ENCODE measurements around the gene TFF1.

Gene TFF1

DNA sequence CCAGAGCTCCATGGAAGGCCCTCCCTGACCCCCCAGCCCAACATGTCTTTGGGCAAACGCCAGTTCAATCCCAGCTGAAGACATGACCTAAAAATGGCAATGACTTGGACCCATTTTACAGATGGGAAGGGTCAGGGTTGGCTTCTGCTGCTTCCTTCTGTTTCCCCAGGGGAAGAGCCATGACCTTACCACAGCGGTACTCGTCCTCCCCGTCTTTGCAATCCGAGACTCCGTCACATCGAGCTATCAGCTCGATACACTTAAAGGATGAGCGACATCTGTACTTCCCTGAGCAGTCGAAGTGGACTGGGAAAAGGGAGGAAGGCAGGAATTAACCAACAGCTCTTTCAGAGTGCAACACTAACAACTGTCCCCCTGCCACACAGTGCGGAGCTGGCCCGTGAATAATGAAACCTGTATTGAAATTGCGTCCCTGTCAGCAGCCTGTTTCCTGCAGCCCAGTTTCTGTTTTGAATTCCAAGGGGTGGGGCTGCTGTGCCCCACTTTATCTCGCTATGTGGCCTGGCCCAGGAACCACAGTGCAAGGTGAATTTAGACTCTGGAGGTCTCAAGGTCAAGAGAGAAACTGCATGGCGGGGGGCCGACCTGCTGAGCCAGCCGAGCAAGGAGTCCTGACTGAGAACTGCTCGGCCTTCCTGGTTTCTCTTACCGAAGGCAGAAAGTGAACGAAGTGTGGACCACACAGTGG lies 22.6 kb upstream of the TFF1 start:
- DNase-seq (ENCODE audit: low read depth), result no peak
- TF ChIP-seq, protein P1, sequence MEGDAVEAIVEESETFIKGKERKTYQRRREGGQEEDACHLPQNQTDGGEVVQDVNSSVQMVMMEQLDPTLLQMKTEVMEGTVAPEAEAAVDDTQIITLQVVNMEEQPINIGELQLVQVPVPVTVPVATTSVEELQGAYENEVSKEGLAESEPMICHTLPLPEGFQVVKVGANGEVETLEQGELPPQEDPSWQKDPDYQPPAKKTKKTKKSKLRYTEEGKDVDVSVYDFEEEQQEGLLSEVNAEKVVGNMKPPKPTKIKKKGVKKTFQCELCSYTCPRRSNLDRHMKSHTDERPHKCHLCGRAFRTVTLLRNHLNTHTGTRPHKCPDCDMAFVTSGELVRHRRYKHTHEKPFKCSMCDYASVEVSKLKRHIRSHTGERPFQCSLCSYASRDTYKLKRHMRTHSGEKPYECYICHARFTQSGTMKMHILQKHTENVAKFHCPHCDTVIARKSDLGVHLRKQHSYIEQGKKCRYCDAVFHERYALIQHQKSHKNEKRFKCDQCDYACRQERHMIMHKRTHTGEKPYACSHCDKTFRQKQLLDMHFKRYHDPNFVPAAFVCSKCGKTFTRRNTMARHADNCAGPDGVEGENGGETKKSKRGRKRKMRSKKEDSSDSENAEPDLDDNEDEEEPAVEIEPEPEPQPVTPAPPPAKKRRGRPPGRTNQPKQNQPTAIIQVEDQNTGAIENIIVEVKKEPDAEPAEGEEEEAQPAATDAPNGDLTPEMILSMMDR (IDR thresholded peaks at IDR 0.05; ENCODE audit: low read depth, low read length, missing control alignments), result no peak
- no peak overlapping the region for H3K4me3 ChIP-seq (ENCODE audit: low read depth, low read length)

DNA sequence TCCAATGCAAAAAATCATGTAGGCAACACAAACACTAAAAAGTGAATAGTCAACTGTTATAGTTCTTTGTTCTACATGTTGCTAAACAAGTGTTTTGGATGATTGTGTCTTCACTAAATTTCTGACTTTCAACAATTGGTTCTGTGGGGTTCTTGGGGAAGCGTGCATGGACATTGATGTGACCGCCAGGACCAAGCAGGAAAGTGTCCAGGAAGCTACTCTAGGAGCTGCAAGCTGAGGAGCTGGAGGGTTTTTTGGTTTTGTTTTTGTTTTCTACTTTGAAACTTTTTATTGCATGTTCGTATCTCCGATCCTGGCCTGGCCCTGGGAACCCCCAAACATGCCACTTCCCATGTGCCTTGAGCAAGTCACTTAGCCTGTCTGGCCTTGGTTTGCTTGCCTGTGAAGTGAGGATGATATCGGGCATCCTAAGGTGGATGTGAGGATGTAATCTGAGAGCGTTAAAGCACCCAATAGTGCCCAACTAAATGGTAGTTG lies 21.6 kb upstream of the TFF1 start:
- H3K4me3 ChIP-seq (ENCODE audit: low read depth, low read length), result no peak overlapping the region
- DNase-seq (ENCODE audit: low read depth), result no peak
- TF ChIP-seq, protein P1 (IDR thresholded peaks at IDR 0.05; ENCODE audit: low read depth, low read length, missing control alignments), result no peak

DNA sequence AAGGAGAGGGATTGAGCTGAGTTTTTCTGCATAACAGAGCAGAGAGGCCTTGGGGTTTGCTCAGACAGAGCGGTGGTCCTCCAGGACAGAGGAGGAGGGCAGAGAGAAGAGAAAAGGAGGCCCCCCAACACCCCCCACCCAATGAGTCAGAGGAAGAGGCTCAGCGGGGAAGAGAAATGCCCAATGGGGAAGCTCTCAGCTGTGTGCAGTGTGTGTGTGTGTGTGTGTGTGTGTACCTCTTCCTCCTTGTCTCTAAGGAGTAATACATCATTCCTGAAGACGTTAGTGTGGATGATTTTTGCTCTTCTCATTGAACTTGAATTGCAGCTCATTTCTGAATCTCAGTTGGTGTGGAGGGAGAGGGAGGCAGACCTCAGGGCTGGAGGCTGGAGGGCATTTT lies 20.8 kb upstream of the TFF1 start:
- DNase-seq (ENCODE audit: low read depth), result no peak
- TF ChIP-seq, protein P1 (IDR thresholded peaks at IDR 0.05; ENCODE audit: low read depth, low read length, missing control alignments), result no peak
- no peak overlapping the region for H3K4me3 ChIP-seq (ENCODE audit: low read depth, low read length)

DNA sequence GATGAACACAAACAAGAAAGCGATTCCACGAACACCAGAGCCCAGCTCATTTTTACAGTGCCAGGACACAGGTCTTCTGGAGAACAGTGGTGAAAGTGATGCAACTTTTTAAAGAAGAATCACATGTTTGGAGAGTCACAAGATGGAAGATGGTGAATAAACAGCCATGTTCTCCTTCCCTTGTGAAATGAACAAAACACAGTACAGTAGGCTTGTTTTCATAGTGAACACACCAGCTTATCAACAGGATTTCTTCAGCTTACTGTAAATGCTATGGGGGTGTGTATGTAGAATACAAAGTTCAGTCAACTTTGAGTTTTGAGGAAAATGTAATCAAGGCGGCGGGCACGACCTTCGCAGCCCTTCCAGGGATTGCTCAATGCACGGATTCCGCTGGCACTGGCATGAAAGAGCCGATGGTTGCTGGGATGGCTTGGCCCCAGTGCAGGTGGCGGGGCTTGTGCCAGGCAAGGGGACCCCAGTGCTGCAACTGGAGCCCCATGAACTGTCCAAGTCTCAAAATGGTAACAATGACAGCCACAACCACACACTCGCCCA lies 19.8 kb upstream of the TFF1 start:
- TF ChIP-seq, protein P1 (IDR thresholded peaks at IDR 0.05; ENCODE audit: low read depth, low read length, missing control alignments), result no peak
- DNase-seq (ENCODE audit: low read depth), result no peak
- no peak overlapping the region for H3K4me3 ChIP-seq (ENCODE audit: low read depth, low read length)

DNA sequence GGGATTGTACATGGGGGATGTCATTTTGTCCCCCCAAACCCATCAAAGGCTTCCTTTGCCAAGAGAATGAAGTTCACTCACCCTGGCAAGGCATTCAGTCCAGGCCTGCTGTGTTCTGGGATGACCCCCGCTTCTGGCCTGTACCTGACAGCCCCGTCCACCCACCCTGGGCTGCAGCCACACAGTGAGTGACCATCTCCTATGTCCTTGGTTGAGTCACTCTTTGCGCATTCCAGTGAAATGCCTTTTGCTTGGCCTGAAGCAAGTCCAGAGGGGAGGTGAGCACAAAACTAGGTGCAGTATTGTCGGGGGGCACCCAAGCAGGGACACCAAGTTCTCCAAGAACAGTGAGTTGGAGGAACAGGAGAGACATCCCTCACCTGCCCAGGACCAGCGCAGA lies 19.3 kb upstream of the TFF1 start:
- no peak for DNase-seq (ENCODE audit: low read depth)
- no peak overlapping the region for H3K4me3 ChIP-seq (ENCODE audit: low read depth, low read length)
- TF ChIP-seq, protein P1 (IDR thresholded peaks at IDR 0.05; ENCODE audit: low read depth, low read length, missing control alignments), result no peak

DNA sequence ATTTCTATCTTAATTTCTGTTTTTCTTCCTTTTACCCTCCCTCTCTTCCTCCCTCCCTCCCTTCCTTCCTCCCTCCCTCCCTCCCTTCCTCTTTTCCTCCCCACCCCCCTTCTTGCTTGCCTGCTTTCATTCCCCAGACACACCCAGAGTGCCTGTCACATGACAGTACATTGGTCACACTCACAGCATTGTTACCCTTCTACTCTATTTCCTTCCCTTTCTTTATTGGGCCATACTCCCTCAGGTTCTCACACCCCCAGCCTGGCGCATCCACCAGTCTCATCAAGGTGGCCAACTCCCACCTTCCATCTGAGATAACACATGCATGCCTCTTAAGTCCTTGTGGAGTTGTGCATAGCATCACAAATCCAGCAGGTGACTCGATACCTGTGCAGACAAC lies 18.7 kb upstream of the TFF1 start:
- TF ChIP-seq, protein P1 (IDR thresholded peaks at IDR 0.05; ENCODE audit: low read depth, low read length, missing control alignments), result no peak
- DNase-seq (ENCODE audit: low read depth), result no peak
- no peak overlapping the region for H3K4me3 ChIP-seq (ENCODE audit: low read depth, low read length)

All from GM12864 (cell line).